Erythroblast (primary cell): ENCODE data around the gene RAD54L2.

ENCODE experiments used
- GATA1 ChIP-seq: IDR thresholded peaks from 2 replicates; pipeline ENCODE4 v1.6.1; 2011; ENCODE audit warnings: low read depth, mild to moderate bottlenecking, control low read depth, low read length, moderate library complexity
- POLR2A ChIP-seq: IDR thresholded peaks from 2 replicates; pipeline ENCODE4 v1.6.1; 2011; ENCODE audit warnings: mild to moderate bottlenecking, low read length

DNA sequence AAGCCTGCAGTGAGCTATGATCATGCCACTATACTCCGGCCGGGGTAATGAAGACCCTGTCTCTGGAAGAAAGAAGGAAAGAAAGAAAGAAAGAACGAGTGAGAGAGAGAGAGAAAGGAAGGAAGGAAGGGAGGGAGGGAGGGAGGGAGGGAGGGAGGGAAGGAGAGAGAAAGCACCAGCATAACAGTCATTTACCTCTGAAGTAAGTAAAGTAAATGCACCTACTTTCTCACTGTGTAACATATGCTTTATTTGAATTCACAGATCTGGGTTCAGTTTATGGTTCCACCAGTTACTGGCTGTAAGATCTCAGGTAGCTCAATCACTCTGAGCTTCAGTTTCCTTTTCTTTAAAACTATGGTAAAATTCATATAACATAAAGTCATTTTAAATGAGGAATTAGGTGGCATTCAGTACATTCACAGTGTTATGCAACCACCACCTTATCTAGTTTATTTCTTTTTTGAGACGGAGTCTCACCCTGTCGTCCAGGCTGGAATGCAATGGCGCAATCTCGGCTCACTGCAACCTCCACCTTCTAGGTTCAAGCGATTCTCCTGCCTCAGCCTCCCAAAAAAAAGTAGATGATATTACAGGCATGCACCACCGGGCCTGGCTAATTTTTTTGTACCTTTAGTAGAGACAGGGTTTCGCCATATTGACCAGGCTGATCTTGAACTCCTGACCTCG, 16.1 kb upstream of the RAD54L2 start:
- TF ChIP-seq POLR2A = no peak
- TF ChIP-seq GATA1 = no peak
